CD14-positive monocyte (primary cell): ENCODE data around the gene EP400. TPM values are rescaled to one million over a fixed set of nuclear protein-coding genes. Genes with fewer than 3 reads are reported as not detected.

Source experiments
- DNase-seq, 3 donors: peaks; one replicate each; pipeline ENCODE4 v3.0.0-alpha.2; 2011 to 2022
- H2AFZ ChIP-seq: 2 replicates; pipeline ENCODE4 v1.6.0; 2012; ENCODE audit warnings: mild to moderate bottlenecking, low read depth, low read length, inconsistent platforms; ENCODE audit not compliant: insufficient read depth, poor library complexity, severe bottlenecking
- H3K27ac ChIP-seq, 2 donors: 1 replicate in 1 of 2; 2 replicates in 1 of 2; pipeline ENCODE4 v1.5.1; 2012 to 2013; ENCODE audit warnings: low read length in 2 of 2, control low read depth in 1 of 2, inconsistent platforms in 1 of 2, low read depth in 1 of 2, mild to moderate bottlenecking in 1 of 2
- H3K27me3 ChIP-seq, 2 donors: one replicate each; pipeline versions ENCODE4 v1.6.0 to v1.6.1; 2011 to 2013; ENCODE audit warnings: low read length in 2 of 2; ENCODE audit not compliant: control insufficient read depth in 2 of 2, insufficient read depth in 2 of 2
- H3K36me3 ChIP-seq, 2 donors: replicated peaks in 1 of 2; 1 replicate in 1 of 2; 2 replicates in 1 of 2; pipeline versions ENCODE4 v1.5.1 to v1.6.1; 2012 to 2013; ENCODE audit warnings: low read length in 2 of 2, control low read depth in 1 of 2, inconsistent platforms in 1 of 2, mild to moderate bottlenecking in 1 of 2; ENCODE audit not compliant: insufficient read depth in 2 of 2, control insufficient read depth in 1 of 2
- H3K4me1 ChIP-seq, 2 donors: 1 replicate in 1 of 2; 2 replicates in 1 of 2; pipeline versions ENCODE4 v1.5.1 to v1.6.1; 2012 to 2013; ENCODE audit warnings: low read length in 2 of 2, control low read depth in 1 of 2, inconsistent platforms in 1 of 2, mild to moderate bottlenecking in 1 of 2, moderate library complexity in 1 of 2; ENCODE audit not compliant: insufficient read depth in 2 of 2, control insufficient read depth in 1 of 2
- H3K4me2 ChIP-seq: replicated peaks from 2 replicates; pipeline ENCODE3; 2012; ENCODE audit warnings: low read length, moderate library complexity, mild to moderate bottlenecking; ENCODE audit not compliant: poor library complexity, severe bottlenecking; ENCODE audit errors: extremely low read depth
- H3K4me3 ChIP-seq, 3 experiments: fragments of 200-600 bp in 1 of 3; sonication (generic) in 1 of 3; replicated peaks in 1 of 3; 1 replicate in 2 of 3; 2 replicates in 1 of 3; pipeline ENCODE4 v1.5.1; 2011 to 2013; ENCODE audit warnings: low read length in 3 of 3, mild to moderate bottlenecking in 3 of 3, control low read depth in 2 of 3, low read depth in 2 of 3, inconsistent platforms in 1 of 3, moderate library complexity in 1 of 3
- H3K79me2 ChIP-seq: 2 replicates; pipeline ENCODE4 v1.6.0; 2012; ENCODE audit warnings: mild to moderate bottlenecking, control low read depth, inconsistent platforms, low read length, moderate library complexity; ENCODE audit not compliant: insufficient read depth
- H3K9ac ChIP-seq: 2 replicates; pipeline ENCODE4 v1.6.0; 2017; ENCODE audit warnings: low read length, mild to moderate bottlenecking; ENCODE audit not compliant: insufficient read depth, poor library complexity, severe bottlenecking
- H3K9me3 ChIP-seq, 2 donors: replicated peaks in 1 of 2; 1 replicate in 1 of 2; 2 replicates in 1 of 2; pipeline versions ENCODE4 v1.5.1 to v1.6.1; 2012 to 2013; ENCODE audit warnings: low read length in 2 of 2, control low read depth in 1 of 2; ENCODE audit not compliant: control insufficient read depth in 1 of 2, insufficient read depth in 1 of 2
- H4K20me1 ChIP-seq: 2 replicates; pipeline ENCODE4 v1.6.0; 2012; ENCODE audit warnings: mild to moderate bottlenecking, low read length, control low read depth, moderate library complexity; ENCODE audit not compliant: insufficient read depth
- H3K27ac Mint-ChIP-seq, 7 donors: one replicate each; pipeline ENCODE4 v1.8.0; 2020; ENCODE audit warnings: mild to moderate bottlenecking in 7 of 7, mixed read lengths in 7 of 7, moderate library complexity in 6 of 7, inconsistent platforms in 2 of 7
- H3K27me3 Mint-ChIP-seq, 3 donors: one replicate each; pipeline ENCODE4 v1.8.0; 2021 to 2022; ENCODE audit warnings: low read depth in 3 of 3, mild to moderate bottlenecking in 3 of 3, mixed read lengths in 3 of 3, moderate library complexity in 3 of 3, inconsistent platforms in 1 of 3
- H3K36me3 Mint-ChIP-seq, 2 donors: one replicate each; pipeline ENCODE4 v1.8.0; 2020; ENCODE audit warnings: mixed read lengths in 2 of 2, inconsistent platforms in 1 of 2, mild to moderate bottlenecking in 1 of 2
- H3K4me1 Mint-ChIP-seq: one replicate; pipeline ENCODE4 v1.8.0; 2020; ENCODE audit warnings: mild to moderate bottlenecking, mixed read lengths
- H3K4me3 Mint-ChIP-seq, 2 donors: one replicate each; pipeline ENCODE4 v1.8.0; 2020; ENCODE audit warnings: mild to moderate bottlenecking in 2 of 2, mixed read lengths in 2 of 2, moderate library complexity in 1 of 2
- H3K9me3 Mint-ChIP-seq, 7 donors: one replicate each; pipeline ENCODE4 v1.8.0; 2020 to 2022; ENCODE audit warnings: mixed read lengths in 7 of 7, mild to moderate bottlenecking in 6 of 7, moderate library complexity in 6 of 7, inconsistent platforms in 2 of 7
- CTCF ChIP-seq: fragments of 200-600 bp; IDR thresholded peaks from one replicate; pipeline ENCODE4 v1.8.0; 2022; ENCODE audit warnings: antibody characterized with exemption, mild to moderate bottlenecking
- WGBS: methylation state at CpG from one replicate; pipeline ENCODE4 v1.1.5; 2013; ENCODE audit warnings: missing lambda C conversion rate; ENCODE audit not compliant: insufficient coverage; 5-methylcytosine and 5-hydroxymethylcytosine counted together
- intact Hi-C, 2 donors: fragments of 100-400 bp; cut with micrococcal nuclease; formaldehyde crosslinking; loops; one replicate each; pipeline versions ENCODE4 v1.15.0 to v1.15.1; 2023
- polyA plus RNA-seq, 3 donors: library from polyadenylated mRNA; depleted of rRNA in 1 of 3; unstranded in 2 of 3; stranded (reverse) in 1 of 3; fragments of 300-500 nt in 2 of 3; fragments of >200 nt in 1 of 3; fragmentation: Illumina TruSeq in 2 of 3; gene quantifications; 1 replicate in 2 of 3; 2 replicates in 1 of 3; pipeline ENCODE4 v1.2.3, GENCODE V29; 2012 to 2021

EP400 gene
- polyA plus RNA-seq, 3 donors, result 0.65 to 12.1 (median 0.81) TPM

- H3K4me1 ChIP-seq, result peaks cover 30 to 33% of the 10 kb centered on the region in 2 donors
- H3K36me3 ChIP-seq, result peaks cover 45 to 70% of the 10 kb centered on the region in 2 donors
- H3K27ac ChIP-seq, result no peak overlapping the region
- H3K4me2 ChIP-seq, result no peak overlapping the region
- H3K27me3 ChIP-seq, result no peaks in the 10 kb centered on the region
- H3K36me3 Mint-ChIP-seq, result peaks cover 54 to 67% of the 10 kb centered on the region in 2 donors
- H3K4me1 Mint-ChIP-seq, result peaks cover 32% of the 10 kb centered on the region
- intact Hi-C loops, result no loop called here
- no peak for TF ChIP-seq CTCF
- H3K9ac ChIP-seq, result no peak overlapping the region
- peaks cover 19% of the 10 kb centered on the region for H4K20me1 ChIP-seq
- no peak overlapping the region for H3K4me3 Mint-ChIP-seq
- H3K27ac Mint-ChIP-seq, result no peak overlapping the region
- 98% methylated on average over 15 of the region's 17 CpGs for WGBS
- DNase-seq, result no peak
- no peak overlapping the region for H3K4me3 ChIP-seq
- H3K79me2 ChIP-seq, result peaks cover 16% of the 10 kb centered on the region
- H3K27me3 Mint-ChIP-seq, result peaks cover 0 to 2% (median 0%) of the 10 kb centered on the region in 3 donors
- no peak overlapping the region for H2AFZ ChIP-seq
- peaks cover 0 to 2% (median 0%) of the 10 kb centered on the region in 7 donors for H3K9me3 Mint-ChIP-seq
- no peaks in the 10 kb centered on the region for H3K9me3 ChIP-seq
These were observed 32.3 kb downstream of the EP400 start for GRCh38 chr12:131982041-131982440.

- Mint-ChIP-seq H3K36me3 (peaks cover 57 to 64% of the 10 kb centered on the region in 2 donors), H3K27ac (no peak overlapping the region), H3K4me1 (peaks cover 35% of the 10 kb centered on the region), H3K4me3 (no peak overlapping the region), H3K27me3 (peaks cover 0 to 2% (median 0%) of the 10 kb centered on the region in 3 donors), H3K9me3 (peaks cover 0 to 2% (median 0%) of the 10 kb centered on the region in 7 donors)
- Histone ChIP-seq H3K4me1 (peaks cover 31 to 35% of the 10 kb centered on the region in 2 donors), H3K9me3 (no peaks in the 10 kb centered on the region), H3K4me2 (no peak overlapping the region), H4K20me1 (peaks cover 9% of the 10 kb centered on the region), H3K79me2 (peaks cover 7% of the 10 kb centered on the region), H3K4me3 (no peak overlapping the region), H3K9ac (no peak overlapping the region), H2AFZ (no peak overlapping the region), H3K36me3 (peaks cover 41 to 73% of the 10 kb centered on the region in 2 donors), H3K27ac (no peak overlapping the region), H3K27me3 (no peaks in the 10 kb centered on the region)
- intact Hi-C loops, result no loop called here
- 100% methylated on average over 3 of the region's 6 CpGs for WGBS
- TF ChIP-seq CTCF, result no peak
- DNase-seq, result no peak
These were observed 33.3 kb downstream of the EP400 start for GRCh38 chr12:131983026-131983425.
